NK-92 (cell line): Measurements from ENCODE around the gene NKD1.

Experiments
- DNase-seq: peaks from one replicate; lab custom pipeline; 2025; ENCODE audit not compliant: unreplicated experiment; lab: John Stamatoyannopoulos, UW

The NKD1 gene

GRCh38 chr16:50611995-50612848, 64.0 kb downstream of the NKD1 start:
- DNase-seq, result no peak

DNA sequence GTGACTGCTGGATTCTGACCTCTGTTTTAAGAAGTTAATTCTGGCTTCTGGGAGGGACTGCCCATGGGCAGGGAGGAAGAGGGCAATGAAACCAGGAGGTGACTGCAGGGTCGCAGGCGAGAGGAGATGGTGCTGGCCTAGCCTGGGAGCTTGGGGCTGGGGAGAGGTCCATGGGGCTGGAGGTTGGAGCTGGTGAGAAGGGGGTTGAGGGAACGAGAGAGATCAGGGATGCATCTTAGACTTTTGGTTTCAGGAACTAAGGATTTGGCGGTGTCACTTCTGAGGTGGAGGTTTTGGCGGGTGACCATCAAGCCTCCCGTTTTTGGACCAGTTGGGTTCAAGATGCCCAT, 64.6 kb downstream of the NKD1 start:
- no peak for DNase-seq

DNA sequence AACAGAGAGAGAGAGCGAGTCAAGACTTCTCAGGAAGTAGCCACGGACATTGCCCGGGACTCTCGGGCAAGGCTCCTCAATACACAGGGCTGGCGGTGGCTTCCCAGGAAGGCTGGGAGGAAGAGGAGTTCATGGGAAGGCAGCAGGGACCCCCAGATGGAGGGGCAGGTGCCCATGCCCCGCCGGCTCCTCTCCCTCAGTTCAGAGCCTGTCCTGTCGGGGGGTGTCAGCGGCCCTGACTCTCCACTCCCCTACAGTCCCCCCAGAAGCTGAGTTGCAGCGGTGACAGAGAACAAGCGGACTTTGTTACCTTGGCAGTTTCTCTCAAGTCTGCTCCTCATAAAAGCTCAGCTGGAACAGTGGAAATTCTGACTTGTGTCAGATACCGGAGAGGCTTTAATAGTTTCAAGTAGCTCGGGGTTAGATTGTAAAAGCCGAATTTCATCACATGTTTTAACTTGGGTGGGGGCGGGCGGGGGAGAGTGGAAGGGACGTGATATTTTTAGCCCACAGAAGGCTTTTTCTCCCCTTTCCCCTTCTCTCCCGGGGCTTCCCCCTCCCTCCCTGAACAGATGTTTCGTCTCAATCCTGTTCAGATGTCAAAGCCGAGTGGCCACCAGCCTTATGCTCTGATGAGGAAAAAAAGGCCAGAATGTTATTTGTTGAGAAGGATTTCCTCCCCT, 65.2 kb downstream of the NKD1 start:
- DNase-seq, result no peak

GRCh38 chr16:50613964-50614474, 65.8 kb downstream of the NKD1 start:
- no peak for DNase-seq

- DNase-seq, result no peak
Measured at GRCh38 chr16:50614955-50615724, 66.9 kb downstream of the NKD1 start.

DNA sequence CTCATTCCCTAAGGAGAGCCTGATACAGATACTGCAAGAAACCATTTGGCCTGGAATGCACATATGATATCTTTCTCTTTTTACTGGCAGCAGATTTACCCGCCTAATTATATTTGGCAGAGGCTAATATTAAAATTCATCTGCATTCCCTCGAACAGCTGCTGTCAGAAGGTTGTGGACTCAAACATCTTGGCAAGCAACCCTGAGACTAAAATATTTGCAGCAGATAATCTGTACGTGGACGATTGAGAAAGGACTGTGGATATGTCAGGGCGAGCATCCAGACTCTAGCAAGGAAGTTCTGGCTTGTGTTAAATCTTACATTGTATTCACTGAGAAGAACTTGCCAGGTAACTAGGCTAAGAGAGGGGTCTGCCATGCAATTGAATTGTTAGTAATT, 67.7 kb downstream of the NKD1 start:
- no peak for DNase-seq

GRCh38 chr16:50616386-50616785, 68.2 kb downstream of the NKD1 start:
- no peak for DNase-seq

DNA sequence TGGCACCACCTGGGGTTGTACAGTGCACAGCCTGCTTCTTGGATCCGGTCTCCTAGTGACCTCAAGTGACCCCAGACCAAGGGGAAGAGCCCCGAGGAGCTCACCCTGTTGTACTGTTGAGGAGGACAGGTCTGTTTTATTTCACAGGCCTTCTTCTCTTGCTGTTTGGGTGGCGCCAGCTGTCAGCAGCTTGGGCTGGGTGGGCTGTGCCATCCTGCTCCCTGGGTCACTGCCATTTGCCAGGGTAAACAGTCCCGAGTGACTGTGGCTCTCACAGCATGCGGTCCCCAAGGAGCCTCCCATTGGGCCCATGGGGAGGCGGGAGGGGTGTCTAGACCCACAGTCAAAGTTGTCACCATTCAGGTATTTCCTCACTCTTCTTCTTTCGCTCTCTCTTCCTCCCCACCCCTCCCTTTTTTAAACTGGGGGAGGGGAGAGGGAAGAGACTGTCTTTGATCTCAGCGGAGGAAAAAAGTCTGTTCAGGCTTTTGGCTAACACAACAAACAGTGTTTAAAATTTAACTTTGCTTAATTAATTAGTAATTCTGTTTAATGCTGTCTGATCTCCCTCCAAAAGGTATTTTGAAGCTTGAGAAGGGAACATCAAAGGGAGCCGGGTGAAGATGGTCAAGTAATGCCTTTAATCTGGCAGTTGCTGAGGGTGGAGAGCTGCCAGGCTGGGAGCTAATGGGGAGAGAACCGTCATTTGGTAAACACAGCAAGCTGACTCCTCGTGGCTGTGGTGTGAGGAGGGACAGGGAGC, 68.9 kb downstream of the NKD1 start:
- DNase-seq, result no peak

DNA sequence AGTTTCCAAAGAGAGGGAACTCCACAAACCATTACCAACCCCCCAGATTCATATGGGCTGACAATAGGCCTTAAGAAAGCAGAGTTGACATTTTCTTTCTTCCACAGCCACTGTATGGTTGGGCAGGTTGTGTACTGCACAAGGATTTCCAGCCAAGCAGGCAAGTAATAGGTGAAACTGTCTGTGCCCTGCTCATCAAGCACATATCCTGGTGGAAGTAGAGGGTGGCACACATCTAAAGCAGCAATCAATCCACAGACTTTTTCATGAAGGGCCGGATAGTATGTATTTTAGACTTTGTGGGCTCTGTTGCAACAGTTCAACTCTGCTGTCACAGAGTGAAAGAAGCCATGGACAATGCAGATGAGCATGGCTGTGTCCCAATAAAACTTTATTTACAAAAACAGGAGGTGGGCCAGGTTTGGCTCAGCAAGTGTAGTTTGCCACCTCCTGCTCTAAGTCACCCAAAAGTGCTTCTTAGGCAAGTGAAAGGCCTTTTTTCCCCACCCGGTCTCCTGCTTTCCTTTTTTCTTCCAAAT, 69.5 kb downstream of the NKD1 start:
- no peak for DNase-seq

DNA sequence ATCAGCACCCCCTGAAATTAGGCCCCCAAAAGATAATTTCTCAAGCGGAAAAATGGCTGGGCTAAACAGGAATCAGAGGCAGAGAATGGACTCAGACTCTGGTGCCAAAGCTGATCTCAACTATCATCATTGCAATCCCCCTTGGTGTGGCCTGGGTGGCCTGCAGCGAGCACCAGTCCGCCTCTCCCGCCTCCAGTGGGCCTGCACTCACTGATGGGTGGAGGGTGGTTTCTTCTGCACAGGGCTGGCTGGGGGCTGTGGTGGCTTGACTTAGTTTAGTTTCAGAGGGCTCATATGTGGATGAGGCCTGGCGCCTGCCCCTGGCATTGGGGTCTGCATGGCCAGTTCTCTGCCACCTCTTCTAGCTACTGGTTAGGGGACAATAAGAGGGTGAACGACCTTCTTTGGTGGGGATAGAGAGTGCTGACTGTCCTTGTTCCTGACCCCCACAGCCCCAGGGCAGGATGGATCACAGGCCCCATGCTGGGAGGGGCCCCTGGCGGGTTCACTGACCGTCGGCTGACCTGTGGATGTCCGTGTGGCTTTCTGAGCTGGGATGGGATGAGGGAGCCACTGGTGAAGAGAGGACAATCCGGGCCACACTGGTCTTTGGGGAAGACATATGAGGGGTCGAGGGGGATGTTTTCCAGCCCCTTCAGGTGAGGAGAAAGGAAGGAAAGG, 70.2 kb downstream of the NKD1 start:
- no peak for DNase-seq

DNA sequence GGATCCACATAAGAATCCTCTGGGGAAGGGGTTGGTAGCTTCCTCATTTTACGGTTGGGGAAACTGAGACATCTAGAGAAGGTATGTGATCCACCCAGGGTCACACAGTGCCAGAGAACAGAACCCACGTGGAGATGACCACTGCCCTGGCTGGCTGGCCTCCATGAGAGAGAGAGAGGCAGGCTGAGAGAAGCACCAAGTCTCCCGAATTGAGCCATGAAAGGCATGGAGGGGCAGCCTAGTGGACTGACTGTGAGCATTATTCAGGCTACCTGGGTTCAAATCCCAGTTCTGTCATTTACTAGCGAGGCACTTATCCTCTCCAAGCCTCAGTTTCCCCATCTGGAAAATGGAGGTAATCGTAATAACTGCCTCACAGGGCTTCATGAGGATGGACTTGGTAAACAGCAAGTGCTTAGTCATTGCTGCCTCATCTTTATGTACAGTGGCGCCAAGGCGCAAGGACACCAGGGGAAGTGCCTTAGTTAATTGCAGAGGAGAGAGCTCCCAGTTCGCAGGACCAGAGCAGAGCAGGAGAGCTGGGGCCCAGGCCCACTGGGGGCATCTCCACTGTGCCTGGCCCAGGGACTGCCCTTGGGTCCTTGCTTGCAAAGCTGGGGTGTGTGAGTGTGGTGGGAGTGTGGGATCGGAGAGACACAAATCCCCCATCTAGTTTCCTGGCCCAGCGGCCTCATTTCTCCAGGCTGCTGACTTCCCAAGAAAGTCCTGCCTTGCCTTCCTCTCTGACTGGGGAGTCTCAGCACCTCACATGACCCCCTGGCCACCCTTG, 71.7 kb downstream of the NKD1 start:
- DNase-seq, result no peak

GRCh38 chr16:50620646-50621451, 72.7 kb downstream of the NKD1 start:
- DNase-seq, result no peak

DNA sequence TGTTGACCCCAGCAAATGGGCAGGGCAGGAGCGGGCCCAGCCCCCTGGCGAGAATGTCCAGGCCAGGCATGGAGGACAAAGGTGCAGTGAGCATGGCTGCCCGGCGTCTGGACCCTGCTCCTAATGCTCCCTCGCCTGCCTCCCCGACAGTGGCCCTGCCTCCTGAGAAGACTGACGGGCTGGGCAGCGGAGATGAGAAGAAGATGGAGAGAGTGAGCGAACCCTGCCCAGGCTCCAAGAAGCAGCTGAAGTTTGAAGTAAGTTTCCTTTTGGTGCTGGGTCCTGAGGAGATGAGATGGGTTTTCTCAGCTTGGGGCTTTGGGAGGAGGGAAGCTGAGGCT, 73.2 kb downstream of the NKD1 start:
- no peak for DNase-seq

- no peak for DNase-seq
Measured at GRCh38 chr16:50622029-50622428, 73.8 kb downstream of the NKD1 start.

DNA sequence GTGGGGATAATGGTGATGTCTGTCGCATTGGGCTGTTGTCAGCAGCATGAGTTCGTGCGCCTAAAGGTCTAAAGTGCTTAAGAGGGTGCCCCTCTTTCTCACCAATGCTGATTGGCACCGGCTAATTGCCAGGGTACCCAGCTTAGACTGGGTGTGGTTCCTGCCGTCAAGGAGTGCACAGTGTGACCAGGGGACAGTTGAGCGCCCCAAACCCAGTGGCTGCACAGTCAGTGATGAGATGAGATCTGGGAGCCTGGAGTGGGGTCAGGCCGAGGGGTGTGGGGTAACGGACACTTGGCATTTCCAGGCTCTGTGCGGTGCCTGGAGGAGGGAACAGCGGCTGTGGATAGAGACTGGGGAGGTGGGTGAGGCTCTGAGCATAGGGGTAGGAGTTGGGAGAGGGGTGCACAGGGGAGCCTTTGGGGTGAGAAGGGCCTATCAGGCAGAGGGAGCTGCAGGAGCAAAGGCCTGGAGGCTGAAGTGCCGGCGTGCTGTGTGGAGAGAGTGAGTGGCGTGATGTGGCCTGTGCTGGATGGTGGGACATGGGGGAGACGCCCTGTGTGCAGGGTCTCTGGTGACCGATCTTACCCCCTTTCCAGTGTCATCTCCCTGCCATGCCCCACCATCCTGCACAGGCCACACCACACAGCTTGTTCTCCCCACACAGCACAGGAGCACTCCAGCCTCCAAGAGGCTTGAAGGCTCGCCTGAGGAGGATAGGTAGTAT, 74.6 kb downstream of the NKD1 start:
- DNase-seq, result no peak

DNA sequence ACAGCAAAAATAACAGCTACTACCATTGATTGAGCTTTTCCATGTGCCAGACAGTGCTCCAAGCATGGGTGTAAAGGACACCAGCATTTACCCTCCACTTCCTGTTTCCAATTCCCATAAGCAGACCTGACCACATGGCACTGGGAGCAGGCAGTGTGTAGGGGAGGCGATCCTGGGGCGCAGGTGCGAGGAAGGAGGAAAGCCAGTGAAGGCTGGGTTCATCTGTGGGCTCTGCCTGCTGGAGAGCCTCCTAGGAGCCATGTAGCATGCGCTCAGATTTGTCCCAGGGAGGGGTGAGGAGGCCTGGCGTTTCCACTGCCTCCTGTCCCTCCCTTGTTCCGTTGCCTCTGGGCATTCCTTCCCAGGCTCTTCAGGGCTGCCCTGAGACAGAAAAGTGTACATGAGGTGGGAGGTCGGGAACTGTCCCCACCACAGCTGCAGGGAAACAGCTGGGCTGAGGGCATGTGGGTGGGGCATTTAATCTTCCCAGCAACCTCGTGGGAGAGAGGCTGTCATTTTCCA, 76.3 kb downstream of the NKD1 start:
- no peak for DNase-seq

DNA sequence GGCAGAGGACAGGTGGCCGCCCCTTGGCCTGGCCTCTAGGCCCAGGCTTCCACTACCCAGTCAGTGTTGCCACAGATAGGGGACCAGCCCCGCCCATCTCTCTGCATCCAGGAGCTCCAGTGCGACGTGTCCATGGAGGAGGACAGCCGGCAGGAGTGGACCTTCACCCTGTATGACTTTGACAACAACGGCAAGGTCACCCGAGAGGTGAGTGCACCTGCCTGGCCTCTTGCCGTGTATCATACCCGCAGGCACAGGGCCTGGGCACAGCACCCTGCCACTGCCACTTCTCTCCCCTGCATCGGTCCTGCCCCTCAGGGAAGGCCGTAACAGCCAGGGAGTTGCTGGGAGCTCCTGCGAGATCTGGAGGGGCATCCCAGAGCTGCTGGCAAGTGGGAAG, 77.2 kb downstream of the NKD1 start:
- no peak for DNase-seq

- no peak for DNase-seq
Measured at GRCh38 chr16:50626868-50627267, 78.7 kb downstream of the NKD1 start.
